Suppressor macrophage treated with lipopolysaccharide for 4 hours (primary cell): Measurements from ENCODE around the gene TMSB15A.
A peak's percentile ranks its signal among the peaks of the same experiment; 100 is the strongest.
"Not testable (repeated sequence)": the region's sequence is repeated elsewhere in the genome, so short reads cannot be mapped to it uniquely, and the experiment has no call there.

Source experiments
- DNase-seq: peaks from one replicate; pipeline ENCODE4 v3.0.0-alpha.2; 2020

TMSB15A gene

DNA sequence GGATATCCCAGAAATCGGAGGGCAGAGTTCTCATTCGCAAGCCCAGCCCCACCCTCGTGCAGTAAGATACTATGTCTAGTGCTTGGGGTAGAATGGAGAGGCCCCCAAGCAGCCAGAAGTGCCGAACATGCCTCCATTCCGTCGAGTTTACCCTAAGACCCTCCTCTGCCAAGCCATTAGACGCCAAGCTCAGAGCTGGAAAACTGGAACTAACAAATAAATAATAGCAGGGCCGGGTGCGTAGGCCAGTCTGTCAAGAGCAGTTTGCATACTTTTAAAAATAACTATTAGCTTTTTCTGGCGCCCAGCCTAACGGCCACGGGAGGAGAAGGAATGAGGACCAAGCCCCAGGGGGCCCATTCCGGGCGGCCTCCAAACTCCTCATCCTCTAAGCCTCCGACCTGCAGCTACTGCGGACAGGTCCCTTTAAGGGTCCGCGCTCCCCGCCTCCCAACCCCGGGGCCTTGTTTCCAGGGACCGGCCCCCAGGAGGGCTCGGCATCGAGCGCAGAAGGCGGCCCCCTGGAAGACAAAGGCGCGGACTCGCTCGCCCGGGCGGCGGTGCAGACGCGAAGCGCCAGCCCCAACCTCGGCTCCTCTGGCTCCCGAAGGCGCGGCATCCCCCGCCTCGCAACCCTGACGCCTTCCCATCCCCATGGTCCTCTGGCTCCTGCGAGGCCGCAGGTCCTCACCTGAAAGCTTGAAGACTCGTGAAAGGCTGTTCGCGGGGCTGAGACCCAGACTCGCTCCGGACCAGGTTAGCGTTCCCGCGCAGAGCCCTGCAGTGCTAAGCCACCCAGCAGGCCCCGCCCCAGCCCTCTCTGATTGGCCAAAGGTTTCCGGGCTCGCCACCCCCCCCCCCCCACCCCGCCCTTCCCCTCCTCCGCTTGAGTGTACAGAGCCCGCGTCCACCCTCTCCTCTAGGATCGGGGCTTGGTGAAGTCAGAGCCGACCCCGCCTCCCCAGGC is at the start of gene TMSB15A:
Gene TMSB15A (minus strand): TSS at position 765 of the 967 bp plus-strand sequence.
- peak; percentile 14 for DNase-seq

DNA sequence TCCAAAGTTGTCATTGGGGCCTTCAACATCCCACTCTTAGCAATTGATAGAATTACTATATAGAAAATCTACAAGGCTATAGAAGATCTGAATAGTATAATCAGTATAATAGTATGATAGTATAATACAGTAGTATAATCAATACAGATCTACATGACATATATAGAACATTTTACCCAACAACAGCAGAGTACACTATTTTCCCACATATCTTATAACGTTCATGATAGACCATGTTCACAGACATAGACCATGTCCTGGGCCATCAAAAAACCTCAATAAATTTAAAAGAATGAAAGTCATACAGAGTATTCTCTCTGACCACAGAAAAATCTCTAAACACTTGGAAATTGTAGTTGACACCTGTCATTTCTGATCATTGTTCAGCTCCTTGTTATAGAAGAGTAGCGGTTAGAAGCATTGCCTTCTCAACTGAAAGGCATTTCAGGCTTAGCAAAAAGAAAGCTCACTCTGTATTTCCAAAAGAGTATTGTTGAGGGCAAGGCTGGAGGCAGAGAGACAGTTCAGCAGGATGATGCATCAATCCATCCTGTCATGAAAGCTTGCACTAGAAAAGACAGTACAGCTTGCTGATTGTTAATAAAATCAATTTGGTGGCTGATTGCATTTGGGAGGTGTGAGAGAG is 44.0 kb upstream of the TMSB15A start:
- DNase-seq, result no peak

DNA sequence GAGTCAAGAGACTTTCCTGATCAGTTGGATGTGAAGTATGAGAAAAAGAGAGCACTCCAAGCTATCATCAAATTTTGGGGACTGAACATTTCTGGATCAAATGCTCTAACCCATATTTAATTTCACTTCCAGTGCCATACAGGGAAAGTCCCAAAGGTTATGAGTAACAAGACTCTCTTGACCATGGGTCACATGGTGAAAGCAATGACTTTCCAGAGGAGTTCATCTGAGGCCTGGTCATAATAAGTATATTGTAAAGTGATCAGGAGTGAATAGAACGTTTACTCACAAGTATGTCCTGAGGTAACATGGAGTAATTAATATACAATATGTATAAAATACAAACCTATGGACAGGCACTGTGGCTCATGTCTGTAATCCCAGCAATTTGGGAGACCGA is 42.1 kb upstream of the TMSB15A start:
- peak; percentile 3 for DNase-seq

DNA sequence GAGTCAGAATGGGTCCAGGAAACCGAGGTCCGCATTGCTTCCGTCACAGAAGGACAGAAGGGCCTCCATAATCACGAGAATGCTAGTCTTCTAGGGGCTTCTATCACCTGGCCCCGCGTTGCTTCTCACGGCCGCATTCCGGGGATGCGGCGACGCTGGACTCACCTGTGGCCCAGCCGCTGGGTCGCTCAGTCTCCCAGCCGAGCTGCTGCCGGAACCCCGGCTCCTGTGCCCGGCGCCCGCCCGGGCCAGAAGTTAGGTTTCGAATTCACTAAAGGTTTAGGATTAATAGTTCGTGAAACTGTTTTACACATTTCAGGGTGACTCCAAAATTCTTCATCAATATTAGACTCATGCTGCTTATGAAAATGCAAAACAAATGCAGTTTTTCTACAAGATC is 31.7 kb upstream of the TMSB15A start:
- DNase-seq, result no peak

DNA sequence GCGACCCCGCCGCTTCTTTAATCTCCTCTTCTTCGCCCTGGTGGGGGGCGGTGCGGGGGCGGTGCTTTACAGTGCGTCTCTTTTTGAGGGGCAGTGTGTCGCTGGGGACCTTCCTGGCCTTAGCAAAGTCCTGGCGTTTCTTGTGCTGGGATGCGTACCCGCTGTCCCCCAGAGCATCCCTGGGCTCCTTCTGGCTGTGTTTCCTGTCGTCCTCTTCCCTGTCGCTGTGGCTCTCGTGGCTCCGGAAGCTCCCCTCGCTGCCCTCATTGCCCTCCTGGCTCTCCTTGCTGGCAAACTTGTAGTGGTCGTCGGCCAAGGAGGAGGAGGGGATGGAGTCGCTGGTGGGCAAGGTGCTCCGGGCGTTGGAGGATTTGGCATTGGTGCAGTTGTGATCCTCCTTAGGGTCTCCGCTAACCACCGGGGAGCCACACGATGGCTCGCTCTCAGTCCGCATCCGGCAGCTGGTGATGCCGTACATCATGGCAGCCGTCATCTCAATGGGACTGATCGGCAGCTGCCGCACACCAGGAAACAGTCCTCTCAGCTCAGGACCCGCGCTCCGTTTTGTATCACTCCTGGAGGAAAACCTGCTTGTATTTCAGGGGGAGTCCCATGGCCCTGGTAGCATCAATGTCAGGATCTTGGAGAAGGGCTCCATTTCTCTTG is 30.4 kb upstream of the TMSB15A start:
- no peak for DNase-seq

DNA sequence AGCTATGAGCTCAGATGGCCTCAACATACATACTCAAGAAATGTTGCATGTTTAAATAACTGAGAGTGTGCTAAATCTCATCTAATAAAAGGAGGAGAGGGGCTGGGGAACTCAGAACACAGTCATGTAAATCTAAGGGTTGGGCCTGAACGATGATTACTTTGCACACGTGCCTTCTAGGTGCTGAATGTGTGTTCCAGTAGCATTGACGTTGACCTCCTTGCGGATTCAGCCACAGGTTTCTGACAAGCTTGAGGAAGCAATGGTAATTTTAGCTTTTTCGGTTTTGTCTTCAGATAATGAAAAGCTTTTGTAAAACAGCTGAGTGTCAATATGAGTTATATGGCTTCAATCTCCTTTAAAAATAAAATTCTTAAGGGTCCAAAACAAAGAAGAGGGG is 29.6 kb upstream of the TMSB15A start:
- not testable (repeated sequence) for DNase-seq

DNA sequence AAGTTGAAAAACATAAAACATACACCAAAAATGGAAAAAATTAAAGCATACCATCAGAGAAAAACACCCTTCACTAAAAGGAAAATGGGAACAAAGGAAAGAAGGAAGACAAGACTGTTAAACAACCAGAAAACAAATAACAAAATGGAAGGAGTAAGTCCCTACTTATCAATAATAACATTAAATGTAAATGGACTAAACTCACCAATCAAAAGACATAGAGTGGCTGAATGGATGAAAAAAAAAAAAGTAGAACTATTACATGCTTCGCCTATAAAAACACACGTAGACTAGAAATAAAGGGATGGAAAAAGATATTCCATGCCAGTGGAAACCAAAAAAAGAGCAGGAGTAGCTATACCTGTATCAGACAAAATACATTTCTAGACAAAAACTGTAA is 19.4 kb upstream of the TMSB15A start:
- DNase-seq, result no peak

DNA sequence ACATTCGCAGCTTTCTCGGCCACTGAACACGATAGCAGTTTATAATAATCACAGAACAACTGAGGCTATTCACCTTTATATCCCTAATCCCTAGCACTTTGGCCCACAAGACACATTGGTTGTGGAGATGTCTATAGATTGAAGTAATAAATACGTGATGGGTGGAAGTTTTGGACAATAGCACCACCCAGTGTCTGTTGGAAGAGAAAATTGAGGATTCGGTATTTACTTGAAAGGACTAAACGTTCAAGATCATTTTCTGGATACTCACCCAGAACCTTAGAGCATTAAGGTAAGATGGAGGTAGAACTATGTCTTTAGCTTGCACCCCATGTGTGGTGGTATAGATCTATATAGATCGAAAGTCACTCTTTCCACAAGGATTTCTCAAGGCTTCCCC is 787 bp upstream of the TMSB15A start:
- peak; percentile 2 for DNase-seq

DNA sequence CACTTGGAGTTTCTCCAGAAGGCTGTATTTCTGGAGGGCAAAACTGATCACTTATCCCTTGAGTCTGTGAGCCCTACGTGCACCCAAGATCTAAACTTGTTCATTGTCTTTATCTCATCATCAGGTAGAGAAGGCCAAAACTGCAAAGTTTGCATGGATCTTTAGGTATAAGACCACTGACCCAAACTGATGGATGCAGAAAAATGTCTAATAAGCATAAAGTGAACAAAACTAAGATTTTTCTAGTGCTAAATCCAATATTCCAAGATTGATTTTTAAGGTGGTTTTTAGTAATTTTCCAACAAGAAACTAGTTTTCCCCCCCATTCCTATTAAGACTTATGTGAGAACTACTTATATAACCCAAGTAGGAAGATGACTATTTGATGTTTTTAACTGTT is 2.0 kb downstream of the TMSB15A start:
- DNase-seq, result no peak

DNA sequence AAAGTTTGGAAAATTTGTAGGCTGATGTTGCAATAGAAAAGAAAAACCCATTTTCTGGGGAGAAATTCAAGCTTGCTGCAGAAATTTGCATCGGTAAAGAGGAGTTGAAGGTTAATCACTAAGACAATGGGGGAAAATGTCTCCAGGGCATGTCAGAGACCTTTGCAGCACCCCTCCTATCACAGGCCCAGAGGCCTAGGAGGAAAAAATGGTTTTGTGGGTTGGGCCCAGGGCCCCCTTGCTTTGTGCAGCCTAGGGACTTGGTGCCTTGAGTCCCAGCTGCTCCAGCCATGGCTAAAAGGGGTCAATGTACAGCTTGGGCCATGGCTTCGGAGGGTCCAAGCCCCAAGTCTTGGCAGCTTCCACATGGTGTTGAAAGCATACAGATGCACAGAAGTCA is 17.8 kb downstream of the TMSB15A start:
- DNase-seq, result no peak

DNA sequence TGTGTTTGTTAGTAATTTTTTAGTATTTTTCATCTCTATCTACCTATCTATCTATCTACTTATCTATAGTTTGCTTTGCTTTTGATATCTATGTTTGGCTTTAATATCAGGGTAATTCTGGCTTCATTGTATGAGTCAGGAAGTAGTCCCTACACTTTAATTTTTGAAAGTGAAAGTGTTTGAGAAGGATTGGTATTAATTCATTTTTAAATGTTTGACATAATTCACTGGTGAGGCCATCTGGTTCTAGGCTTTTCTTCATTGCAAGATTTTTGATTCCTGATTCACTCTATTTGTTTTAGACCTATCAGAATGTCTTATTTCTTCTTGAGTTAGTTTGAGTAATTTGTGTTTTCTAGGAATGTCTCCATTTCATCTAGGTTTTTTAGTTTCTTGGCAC is 24.8 kb downstream of the TMSB15A start:
- no peak for DNase-seq

DNA sequence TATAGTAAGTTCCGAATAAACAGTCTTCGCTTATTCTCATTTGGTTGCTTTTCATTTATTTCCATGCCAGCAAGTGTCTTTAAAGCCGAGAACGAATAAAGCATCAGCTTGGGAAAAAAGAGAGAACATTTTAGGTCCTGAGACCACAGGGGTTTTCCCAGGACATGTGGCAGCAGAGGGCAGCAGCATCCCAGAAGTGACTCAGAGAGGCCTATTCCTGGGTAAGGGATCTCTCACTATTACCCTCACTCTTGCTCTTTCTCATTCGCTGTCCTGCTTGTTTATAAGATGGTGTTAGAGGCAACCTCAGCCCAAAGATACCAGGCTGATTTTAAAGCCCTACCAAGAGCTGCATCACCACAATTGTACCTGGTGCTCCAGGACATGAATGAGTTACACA is 37.8 kb downstream of the TMSB15A start:
- DNase-seq, result not testable (repeated sequence)

DNA sequence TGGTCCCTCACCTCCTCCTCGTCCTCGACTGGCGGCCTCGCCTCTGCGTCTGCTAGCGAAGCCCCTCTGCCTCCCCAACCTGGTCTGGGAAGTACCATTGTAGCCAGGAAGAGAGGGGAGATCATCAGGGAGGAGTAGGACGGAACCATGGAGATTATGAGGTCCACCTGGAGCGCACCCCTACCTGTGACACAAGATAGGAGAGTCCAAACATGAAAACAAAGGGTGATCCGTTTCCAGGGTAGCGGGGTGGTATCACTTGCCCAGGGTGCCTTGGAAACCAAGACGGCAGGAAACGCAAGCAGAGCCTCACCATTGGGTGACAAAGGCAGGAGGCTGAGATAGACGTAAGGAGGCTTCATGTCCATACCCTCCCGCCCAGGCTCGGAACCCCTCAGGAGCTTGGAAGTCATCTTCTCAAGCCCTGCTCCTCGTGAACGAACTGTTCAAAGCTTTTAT is 44.7 kb downstream of the TMSB15A start, which contains the start of gene TCP11X2:
Gene TCP11X2 (minus strand): TSS at position 51 of the 459 bp plus-strand sequence.
- DNase-seq, result not testable (repeated sequence)

DNA sequence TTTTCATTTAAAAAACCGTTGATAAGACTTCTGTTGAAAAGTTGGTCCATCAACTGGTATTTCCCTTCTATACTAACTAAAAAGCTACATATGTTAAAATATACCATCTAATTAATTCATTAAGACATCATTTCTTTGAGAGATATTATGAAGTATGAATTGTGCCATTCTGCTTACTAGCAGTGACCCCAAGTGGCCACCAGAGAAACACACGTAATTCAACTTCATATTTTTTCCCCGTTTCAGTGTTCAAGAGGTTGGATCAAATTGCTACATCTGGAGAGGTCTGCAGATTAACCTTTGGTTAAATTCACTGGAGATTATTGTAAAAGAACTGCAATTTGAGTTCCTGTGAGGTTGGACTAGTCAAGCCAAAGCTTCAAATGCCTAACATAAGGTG is 46.3 kb downstream of the TMSB15A start:
- not testable (repeated sequence) for DNase-seq
